OCI-LY1 (cell line): ENCODE results near the gene TIMM44.

ENCODE experiments used
- H2AFZ ChIP-seq: fragments of 200-600 bp; sonication (generic), shearing (Covaris generic); 2 replicates; pipeline ENCODE4 v1.6.0; 2014; ENCODE audit warnings: antibody characterized with exemption, mild to moderate bottlenecking, low read length
- H3F3A ChIP-seq: fragments of 200-600 bp; sonication (generic), shearing (Covaris generic); 2 replicates; pipeline ENCODE4 v1.6.0; 2014; ENCODE audit warnings: mild to moderate bottlenecking, antibody characterized with exemption, low read length, moderate library complexity; ENCODE audit not compliant: insufficient read depth
- H3K27ac ChIP-seq: fragments of 200-600 bp; sonication (generic); 2 replicates; pipeline ENCODE4 v1.5.1; 2014; ENCODE audit warnings: low read length, mixed run types, mild to moderate bottlenecking, low read depth; ENCODE audit not compliant: poor library complexity, severe bottlenecking
- H3K27me3 ChIP-seq: fragments of 200-600 bp; sonication (generic); 2 replicates; pipeline ENCODE4 v1.6.0; 2014; ENCODE audit warnings: antibody characterized with exemption, mild to moderate bottlenecking, low read length, moderate library complexity; ENCODE audit not compliant: insufficient read depth
- H3K36me3 ChIP-seq: fragments of 200-600 bp; sonication (generic); 2 replicates; pipeline ENCODE4 v1.6.1; 2014; ENCODE audit warnings: mild to moderate bottlenecking, antibody characterized with exemption, low read length, moderate library complexity, mixed read lengths; ENCODE audit not compliant: insufficient read depth
- H3K4me1 ChIP-seq: fragments of 200-600 bp; sonication (generic); 2 replicates; pipeline ENCODE4 v1.5.1; 2014; ENCODE audit warnings: mild to moderate bottlenecking, low read length, moderate library complexity; ENCODE audit not compliant: insufficient read depth, severe bottlenecking
- H3K4me2 ChIP-seq: fragments of 200-600 bp; sonication (generic), shearing (Covaris generic); 2 replicates; pipeline ENCODE4 v1.6.1; 2014; ENCODE audit warnings: low read length
- H3K4me3 ChIP-seq: fragments of 200-600 bp; sonication (generic); 2 replicates; pipeline ENCODE4 v1.5.1; 2014; ENCODE audit warnings: low read length, low read depth, mild to moderate bottlenecking, mixed read lengths; ENCODE audit not compliant: poor library complexity, severe bottlenecking
- H3K79me2 ChIP-seq: fragments of 200-600 bp; shearing (Covaris generic); 2 replicates; pipeline ENCODE4 v1.6.1; 2016; ENCODE audit warnings: mixed run types, low read length, mixed read lengths; ENCODE audit not compliant: insufficient read depth
- H3K9ac ChIP-seq: fragments of 200-600 bp; sonication (generic), shearing (Covaris generic); 2 replicates; pipeline ENCODE4 v1.6.1; 2014; ENCODE audit warnings: mild to moderate bottlenecking, low read length, mixed read lengths
- H3K9me2 ChIP-seq: fragments of 200-600 bp; sonication (generic), shearing (Covaris generic); 2 replicates; pipeline ENCODE4 v1.6.1; 2014; ENCODE audit warnings: low read depth, mild to moderate bottlenecking, low read length, mixed read lengths
- H3K9me3 ChIP-seq: fragments of 200-600 bp; shearing (Covaris generic); 2 replicates; pipeline ENCODE4 v1.6.1; 2014; ENCODE audit warnings: low read length, mixed read lengths
- H4K20me1 ChIP-seq: fragments of 200-600 bp; sonication (generic), shearing (Covaris generic); 2 replicates; pipeline ENCODE4 v1.6.0; 2016; ENCODE audit warnings: mild to moderate bottlenecking, low read length; ENCODE audit not compliant: insufficient read depth
- CTCF ChIP-seq: fragments of 200-600 bp; sonication (generic), shearing (Covaris generic); IDR thresholded peaks from 2 replicates; pipeline ENCODE4 v1.5.1; 2017; ENCODE audit warnings: mild to moderate bottlenecking, antibody characterized with exemption, low read length, moderate library complexity, mixed read lengths
- EZH2 ChIP-seq: fragments of 200-600 bp; sonication (generic), shearing (Covaris generic); IDR thresholded peaks from 2 replicates; pipeline ENCODE4 v1.8.0; 2017; ENCODE audit warnings: borderline replicate concordance, mixed run types, mild to moderate bottlenecking, antibody characterized with exemption, low read length, moderate library complexity, mixed read lengths

Gene TIMM44

DNA sequence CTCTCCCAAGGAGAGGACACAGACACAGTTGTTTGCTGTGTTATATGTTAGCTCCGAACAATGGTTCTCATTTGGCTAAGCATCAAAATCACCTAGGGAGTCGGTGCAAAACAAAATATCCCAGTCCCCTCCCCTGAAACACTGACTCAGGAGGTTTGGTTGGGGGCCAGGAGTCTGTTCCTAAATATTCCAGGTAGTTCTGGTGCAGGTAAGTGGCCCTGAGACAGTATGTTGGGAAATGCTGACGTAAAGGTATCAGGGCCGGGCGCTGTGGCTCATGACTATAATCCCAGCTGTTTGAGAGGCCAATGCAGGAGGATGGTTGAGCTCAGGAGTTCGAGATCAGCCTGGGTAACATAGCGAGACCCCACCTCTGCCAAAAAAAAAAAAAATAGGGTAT, 42.1 kb downstream of the TIMM44 start:
- Histone ChIP-seq H3K4me3 (no peak overlapping the region), H3K9ac (no peak overlapping the region), H3K9me3 (no peaks in the 10 kb centered on the region), H3K9me2 (no peaks in the 10 kb centered on the region), H3K36me3 (peaks cover 8% of the 10 kb centered on the region; the same call in 1 of the 2 replicates), H3K27ac (no peak overlapping the region), H3K4me2 (no peak overlapping the region), H3K4me1 (peaks cover 22% of the 10 kb centered on the region), H3F3A (no peaks in the 10 kb centered on the region), H2AFZ (no peak overlapping the region), H3K27me3 (no peaks in the 10 kb centered on the region), H4K20me1 (no peaks in the 10 kb centered on the region), H3K79me2 (peaks cover 9% of the 10 kb centered on the region)
- TF ChIP-seq CTCF (no peak), EZH2 (no peak)

DNA sequence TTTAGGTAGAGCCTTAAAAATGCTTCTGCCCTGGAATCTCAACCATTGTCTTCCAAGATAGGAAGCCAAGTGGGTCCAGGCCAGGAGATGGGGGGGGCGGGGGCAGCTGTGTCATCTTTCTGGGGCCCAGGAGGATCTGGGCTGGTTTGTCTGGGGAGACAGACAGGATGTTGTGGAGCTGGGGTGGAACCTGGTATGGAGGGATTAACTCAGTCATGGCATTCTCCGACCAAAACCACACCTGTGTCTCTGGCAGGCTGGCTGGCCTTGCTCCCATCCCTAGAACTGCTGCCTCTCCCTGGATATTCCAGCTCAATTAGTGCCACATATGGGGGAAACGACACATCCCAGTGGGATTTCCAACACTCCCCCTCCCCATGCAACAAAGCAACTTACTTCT, 42.5 kb downstream of the TIMM44 start:
- Histone ChIP-seq H2AFZ (no peak overlapping the region), H3K4me3 (no peak overlapping the region), H3K36me3 (peaks cover 4% of the 10 kb centered on the region; the same call in 1 of the 2 replicates), H3K9me2 (no peaks in the 10 kb centered on the region), H3K9ac (no peak overlapping the region), H3K79me2 (peaks cover 9% of the 10 kb centered on the region), H3K4me1 (peaks cover 22% of the 10 kb centered on the region), H3K27me3 (no peaks in the 10 kb centered on the region), H3K9me3 (no peaks in the 10 kb centered on the region), H3F3A (no peaks in the 10 kb centered on the region), H3K27ac (no peak overlapping the region), H3K4me2 (no peak overlapping the region), H4K20me1 (no peaks in the 10 kb centered on the region)
- no peak for TF ChIP-seq EZH2
- no peak for TF ChIP-seq CTCF

- no peaks in the 10 kb centered on the region for H3K36me3 ChIP-seq
- H4K20me1 ChIP-seq, result no peaks in the 10 kb centered on the region
- H3K4me1 ChIP-seq, result peaks cover 20% of the 10 kb centered on the region
- no peak overlapping the region for H3K27ac ChIP-seq
- no peaks in the 10 kb centered on the region for H3F3A ChIP-seq
- no peaks in the 10 kb centered on the region for H3K27me3 ChIP-seq
- H3K9me2 ChIP-seq, result no peaks in the 10 kb centered on the region
- no peaks in the 10 kb centered on the region for H3K9me3 ChIP-seq
- peaks cover 9% of the 10 kb centered on the region for H3K79me2 ChIP-seq
- H3K4me2 ChIP-seq, result no peak overlapping the region
- no peak overlapping the region for H3K4me3 ChIP-seq
- no peak overlapping the region for H2AFZ ChIP-seq
- no peak overlapping the region for H3K9ac ChIP-seq
- TF ChIP-seq CTCF (no peak), EZH2 (no peak)
Measured at GRCh38 chr19:7900401-7900870, 43.0 kb downstream of the TIMM44 start.
